Measurements from ENCODE around the gene KCNIP4.

KCNIP4 gene

DNA sequence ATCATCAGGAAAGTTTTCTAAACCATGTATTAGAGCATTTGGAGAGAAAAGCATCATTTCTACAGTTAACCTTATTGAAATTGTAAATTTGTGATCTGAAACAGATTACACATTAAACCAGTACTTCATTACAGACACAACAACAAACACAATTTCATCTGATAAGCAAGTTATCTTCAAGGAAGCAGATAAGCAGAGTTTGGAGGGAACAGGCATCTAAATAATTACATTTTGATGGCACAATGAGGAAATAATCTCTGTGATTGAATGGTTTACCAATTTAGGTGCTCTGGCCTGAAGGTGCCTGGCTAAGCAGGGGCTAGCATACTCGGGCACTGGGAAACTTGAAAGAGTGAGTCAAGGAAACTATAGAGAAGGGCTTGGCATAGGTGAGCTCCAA is 628.5 kb downstream of the KCNIP4 start:
- DNase-seq: no peak

DNA sequence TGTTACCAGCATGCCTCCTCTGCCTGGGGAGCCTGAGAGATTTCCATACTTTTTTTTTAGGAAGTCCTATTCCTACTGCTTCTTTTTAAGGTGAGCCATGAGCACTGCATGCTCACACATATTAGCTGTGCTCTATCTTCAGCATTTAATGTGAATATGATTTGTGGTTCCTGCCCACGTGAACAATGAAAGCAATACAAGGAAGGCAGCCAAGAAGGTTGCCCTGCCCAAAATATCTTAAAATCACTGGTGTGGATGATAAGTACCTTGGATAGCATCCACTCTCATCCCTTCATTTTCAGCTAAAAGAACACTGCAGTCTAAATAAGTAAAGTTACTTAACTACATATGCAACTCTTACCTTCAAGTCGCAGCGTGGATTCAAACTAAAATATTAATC is 640.9 kb downstream of the KCNIP4 start:
- no peak for DNase-seq

DNA sequence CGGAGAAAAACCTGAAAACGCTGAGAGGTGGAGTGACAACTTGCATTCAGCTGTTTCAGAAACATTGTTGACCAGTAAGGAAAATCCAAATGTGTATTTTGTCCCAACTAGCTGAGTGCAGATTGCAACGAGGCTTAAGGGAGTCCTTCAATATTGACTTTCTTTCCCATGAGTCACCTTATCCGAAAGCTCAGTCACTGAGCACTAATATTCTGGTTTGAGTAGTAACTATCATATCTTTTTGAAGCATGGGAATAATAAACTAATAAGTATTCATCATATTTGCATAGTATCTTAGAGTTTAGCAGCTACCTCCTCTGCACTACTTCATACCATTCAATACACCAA is 644.1 kb downstream of the KCNIP4 start:
- no peak for DNase-seq

DNA sequence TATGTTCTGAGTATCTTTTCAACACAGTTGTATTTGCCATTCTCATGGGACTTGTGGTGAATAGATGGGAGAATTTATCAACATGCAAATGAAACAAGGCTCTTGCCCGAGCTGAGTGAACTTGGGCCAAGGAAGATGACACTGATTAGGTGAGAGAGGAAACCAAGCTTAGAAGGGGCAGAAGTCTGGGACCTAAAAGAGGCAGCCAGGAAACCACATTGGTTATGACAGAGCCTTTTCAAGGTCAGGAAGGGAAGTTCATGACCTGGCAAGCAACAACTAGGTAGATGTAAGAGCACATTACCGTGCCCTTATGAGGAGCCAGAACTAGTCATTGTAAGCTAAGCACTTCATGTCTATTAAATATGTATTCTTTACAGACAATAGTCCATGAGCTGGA is 658.0 kb downstream of the KCNIP4 start:
- DNase-seq: no peak

DNA sequence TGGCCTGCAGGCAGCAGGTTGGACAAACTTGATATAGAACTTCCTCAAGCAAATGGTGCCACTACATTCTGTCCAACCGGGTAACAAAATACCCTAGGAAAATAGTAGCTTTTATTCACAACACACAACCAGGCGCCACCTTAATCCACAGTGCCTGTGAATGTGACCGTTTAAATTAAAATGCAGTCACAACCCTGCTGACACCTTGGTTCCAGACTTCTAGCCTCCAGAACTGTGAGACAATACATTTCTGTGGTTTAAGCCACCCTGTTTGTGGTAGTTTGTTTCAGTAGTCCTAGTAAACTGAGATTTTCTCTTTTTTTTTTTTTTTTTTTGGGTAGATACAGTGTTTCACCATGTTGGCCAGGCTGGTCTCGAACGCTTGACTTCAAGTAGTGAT is 672.5 kb downstream of the KCNIP4 start:
- no peak for DNase-seq

DNA sequence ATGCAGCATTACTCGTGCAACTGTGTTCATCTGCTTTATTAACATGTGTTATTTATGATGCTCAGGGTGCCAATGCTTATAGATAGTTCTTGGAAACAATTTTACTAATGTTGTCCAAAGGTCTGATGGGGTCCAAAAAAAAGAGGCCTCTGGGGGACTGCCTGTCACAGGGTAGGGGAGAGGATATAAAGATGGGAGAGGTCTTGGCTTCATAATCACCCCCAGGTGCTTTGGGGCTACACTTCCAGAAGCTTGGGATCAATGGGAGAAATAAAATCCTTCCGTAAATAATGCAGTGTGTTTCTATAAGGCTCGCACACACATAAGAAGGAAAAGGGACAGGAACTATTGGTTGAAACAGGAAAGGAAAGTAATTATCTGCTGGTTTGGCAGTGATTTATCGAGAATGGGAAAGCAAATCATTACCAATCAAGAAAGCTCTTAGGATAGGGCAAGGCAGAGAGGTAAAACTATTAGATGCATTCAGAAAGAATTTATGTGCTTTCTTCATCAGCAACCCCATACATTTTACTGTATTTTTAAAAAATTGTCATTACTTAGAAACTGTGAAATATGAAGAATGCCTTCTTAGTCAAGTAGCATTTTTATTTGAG is 677.0 kb downstream of the KCNIP4 start:
- no peak for DNase-seq

DNA sequence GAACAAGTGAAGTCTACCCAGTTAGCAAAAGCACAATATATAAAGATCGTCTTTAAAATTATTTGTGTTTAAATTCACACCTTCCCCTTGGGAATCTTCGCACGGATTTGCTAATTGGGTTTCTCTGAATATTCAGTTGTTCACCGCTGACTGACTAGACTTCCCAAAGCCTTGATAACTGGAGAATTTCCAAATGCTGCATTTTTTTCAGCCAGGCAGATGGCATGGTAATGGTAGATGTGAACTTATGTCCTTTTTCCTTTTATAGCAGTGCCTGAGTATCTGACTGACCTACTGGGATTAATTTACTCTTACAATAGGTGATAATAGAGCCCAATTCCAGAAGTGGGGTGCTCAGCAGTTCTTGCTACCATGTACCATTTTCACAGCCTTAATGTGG is 700.2 kb downstream of the KCNIP4 start:
- no peak for DNase-seq

DNA sequence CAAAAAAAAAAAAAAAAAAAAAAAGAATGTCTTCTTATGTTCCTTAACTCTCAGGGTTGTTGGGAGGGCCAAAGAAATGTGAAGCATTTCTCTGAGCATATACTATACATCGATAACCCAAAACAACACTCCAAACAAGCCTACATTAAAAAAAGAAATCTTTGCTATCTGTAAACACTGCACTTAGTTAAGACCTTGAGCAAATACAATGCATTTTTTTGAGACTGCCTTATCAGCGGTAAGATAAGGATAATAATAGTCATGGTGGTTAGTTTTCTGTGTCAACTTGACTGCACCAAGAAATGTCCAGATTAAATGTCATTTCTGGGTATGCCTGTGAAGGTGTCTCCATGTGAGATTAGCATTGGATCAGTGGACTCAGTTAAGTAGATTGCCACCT is 706.4 kb downstream of the KCNIP4 start:
- no peak for DNase-seq

DNA sequence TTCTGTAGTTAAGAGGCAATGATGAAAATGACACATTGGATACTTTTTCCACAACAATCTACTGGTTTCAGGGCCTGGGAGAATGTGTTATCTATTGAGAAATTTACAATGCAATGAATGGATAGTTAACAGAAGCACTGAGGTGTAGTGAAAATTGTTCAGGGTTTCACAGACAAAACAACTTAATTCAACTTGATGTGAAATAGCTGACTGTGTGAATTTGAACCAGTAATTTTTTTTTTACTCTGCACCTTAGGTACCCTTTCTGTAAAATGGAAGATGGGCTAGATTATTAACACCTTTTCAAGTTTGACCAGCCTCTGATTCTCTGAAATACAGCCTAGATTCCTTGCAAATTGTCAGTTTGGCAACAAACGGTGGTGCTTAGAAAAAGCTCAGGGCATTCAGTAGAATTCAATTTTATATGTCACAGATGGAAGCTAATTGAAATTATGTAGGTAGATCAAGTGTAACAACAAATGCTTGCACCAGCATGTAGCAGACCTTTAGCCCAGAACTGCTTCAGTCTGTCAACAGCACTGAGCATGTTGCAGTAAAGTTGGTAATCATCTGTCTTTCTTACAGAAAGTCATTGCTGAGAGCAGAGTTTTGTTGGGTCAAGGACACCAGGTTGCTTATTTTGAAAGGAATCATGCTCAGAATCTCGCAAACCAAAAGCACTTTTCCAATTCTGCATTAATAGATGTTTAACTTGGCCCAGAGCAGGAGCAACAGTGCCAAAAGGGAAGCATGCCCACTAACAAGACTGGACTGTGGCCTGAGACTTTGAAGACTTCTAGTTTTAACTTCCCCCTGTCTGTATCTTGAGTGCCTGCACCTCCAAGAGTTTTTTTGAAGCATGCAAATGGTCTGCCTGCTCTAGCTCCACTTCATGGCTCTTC is 721.7 kb downstream of the KCNIP4 start:
- DNase-seq: no peak

DNA sequence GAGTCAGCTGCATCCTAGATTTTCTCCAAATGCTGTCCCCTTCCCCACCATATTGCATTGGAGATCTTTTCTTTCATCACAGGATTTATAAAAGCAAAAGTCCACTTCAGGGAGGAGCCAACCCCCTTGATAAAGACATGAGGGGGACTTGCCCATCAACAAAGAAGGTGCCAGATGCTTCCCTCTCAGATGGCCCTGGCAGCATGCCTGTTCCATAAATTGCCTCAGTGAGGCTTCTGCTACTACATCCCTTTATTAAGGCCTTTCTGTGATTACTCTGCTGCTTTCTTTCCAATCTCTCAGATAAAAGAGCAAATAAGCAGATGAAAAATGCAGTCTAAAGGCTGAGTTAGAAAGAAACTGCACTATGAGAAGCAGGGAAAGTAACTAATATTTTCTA is 736.7 kb downstream of the KCNIP4 start:
- no peak for DNase-seq

DNA sequence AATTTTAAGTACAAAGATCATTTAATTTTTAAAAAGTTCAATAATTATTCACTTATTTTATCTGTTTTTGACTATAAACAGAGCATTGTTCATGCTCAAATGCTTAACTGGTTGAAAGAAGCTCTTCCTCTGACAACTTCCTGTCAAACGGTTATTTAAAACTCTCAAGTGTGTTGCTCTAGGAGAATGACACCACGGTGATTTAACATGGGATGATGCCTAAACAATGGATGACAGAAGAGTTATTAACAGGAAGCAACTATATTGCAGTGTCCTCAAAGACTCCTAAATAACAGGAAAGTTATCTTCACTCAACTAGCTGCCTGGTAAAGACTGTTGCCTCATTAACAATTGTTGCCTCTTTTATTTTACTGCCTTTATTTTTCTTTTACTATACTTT is 738.7 kb downstream of the KCNIP4 start:
- DNase-seq: no peak

DNA sequence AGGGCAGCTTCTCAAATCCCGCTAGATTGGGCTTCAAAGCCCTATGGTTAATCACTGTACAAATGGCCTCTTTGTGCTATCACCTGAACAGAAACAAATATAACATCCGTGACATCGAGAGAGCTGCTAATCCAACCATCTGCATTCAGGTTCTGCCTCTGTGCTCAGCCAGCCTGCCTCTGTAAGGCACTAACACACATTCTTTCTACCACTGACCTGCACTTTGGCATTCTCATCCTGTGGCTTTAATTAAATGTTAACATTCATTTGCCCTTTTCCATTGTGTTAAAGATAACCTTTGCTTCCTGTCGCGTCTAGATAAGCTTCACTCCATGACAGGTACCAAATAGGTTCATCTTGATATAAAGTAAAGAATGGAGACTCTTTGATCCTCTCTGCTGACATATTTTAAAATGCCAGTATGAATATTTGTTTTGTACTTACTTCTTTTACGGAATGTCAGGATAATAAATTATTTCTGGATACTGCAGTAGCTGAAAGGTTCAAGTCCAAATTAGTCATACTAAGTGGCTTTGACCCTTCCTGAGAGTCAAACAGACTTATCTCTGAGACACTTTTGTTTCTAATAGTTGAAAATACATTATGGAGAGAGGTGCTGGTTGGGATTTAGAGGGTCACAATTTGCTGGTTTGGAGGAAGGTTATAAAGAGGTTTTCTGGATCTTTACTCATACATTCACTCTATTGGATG is 742.6 kb downstream of the KCNIP4 start:
- no peak for DNase-seq

DNA sequence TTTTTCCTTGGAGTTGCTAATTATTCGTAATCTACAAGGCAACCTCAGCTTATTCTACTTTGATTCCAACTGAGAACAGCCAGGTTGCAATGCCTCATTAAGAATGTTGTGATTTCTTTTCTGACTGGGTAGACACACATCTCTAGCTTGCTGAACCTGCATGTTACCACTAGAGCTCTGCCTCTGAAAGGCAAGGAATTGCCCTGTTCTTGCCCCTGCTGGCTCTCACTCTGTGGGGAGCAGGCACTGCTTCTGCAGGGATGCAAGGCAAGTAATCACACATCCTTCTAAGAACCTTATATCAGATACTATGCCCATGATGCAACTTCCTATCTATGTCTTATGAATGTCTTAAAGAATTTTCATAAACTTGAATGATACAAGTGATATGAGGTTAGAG is 745.2 kb downstream of the KCNIP4 start:
- no peak for DNase-seq

DNA sequence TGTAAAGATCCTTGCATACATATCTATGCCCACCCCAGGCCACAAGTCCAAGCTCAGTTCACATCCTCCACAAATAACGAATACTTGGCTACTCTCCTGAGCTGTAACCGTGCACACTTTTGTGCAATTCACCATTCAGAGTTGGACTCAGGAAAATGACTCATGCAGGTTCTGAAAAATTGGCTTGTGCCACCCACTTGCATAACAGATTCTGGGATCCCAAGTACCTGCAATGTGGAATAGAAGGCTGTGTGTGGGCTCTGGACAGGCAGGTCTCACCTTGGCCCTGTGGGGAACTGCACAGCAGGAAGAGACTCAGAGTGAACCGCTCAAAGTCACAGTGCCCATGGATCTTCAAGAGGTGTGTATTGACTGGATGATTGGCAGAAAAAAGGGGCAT is 745.6 kb downstream of the KCNIP4 start:
- no peak for DNase-seq

DNA sequence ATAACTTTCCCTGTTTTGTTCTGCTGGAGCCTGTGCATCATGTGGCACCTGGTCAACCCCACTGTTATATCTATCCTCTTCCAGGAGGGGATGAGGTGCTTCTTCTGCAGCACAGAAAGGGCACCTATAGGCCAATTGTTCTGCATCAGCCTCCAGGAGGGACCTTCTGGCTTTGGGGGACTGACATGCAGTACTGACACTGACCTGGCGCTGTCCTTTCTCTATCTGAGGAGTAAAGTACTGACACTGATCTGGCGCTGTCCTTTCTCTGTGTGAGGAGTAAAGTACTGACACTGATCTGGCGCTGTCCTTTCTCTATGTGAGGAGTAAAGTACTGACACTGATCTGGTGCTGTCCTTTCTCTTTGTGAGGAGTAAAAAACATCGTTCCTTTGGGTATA is 749.9 kb downstream of the KCNIP4 start:
- no peak for DNase-seq

DNA sequence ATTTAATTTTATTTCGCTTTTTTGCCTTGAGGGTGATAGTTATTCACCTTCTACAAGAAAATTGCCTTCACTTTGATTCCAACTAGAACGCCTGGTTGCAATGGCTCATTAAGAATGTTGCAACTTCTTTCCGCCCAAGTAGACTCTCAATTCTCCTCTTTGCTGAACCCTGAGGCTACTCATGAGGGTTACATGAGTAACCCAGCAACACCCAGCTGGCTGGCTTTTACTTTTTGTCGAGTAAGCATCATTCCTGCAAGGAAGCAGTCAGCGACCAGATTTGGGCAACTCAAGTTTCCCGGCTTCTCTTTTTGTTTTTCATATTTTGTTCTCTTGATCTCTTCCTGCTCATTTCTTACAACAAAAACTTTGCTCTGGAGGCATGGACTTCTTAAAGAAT is 752.9 kb downstream of the KCNIP4 start:
- no peak for DNase-seq

DNA sequence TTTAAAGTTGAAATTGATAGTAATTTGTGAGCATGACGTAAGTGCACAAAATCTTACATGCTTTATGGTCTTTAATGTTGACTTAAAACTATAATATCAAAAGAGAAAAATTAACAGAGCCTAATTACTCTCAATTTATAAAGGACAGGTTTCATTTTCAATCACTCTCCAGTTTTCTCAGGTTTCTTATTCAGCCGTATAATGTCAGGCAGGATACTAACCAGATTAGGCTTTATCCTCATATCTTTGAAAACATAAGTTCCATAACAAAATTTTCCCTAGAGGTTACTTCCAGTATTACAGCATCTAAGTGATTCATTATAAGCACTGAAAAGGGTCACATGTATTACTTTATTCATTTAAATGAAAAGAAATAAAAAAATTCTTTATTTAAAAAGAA is 756.2 kb downstream of the KCNIP4 start:
- no peak for DNase-seq

DNA sequence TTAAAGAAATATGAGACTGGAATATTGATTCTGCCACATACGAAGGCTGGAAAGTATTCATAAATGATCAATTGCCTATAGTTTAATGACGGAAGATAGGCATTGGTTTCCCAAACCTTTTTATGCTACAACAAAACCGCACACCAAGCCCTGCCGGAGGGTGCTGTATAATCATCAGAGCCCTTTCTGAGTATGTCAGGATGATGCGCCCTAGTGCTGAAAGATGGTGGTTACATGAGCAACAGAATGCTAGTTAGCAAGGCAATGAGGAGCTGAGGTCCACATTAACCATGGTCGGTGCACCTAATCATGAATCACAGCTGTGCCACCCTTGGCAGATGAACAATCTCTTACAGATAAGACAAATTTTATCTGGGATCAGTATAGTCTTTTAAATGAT is 757.3 kb downstream of the KCNIP4 start:
- no peak for DNase-seq

DNA sequence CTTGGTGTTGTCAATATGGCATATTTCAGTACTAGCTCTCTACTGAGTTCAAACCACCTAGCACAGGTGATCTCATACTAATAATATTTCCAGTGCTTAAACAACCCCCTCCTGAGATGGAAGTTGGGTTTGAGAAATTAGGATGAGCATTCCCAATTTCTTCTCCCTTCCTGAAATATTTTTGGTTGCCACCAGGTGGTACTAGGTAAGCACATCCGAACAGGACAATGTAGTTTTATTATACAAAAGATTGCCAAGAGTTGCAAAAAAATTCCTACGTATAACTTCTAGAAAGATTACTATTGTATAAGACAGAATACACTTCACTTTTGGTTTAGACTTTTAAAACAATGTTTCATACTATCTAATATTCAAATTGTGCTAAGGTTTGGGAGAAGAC is 763.8 kb downstream of the KCNIP4 start:
- DNase-seq: no peak

DNA sequence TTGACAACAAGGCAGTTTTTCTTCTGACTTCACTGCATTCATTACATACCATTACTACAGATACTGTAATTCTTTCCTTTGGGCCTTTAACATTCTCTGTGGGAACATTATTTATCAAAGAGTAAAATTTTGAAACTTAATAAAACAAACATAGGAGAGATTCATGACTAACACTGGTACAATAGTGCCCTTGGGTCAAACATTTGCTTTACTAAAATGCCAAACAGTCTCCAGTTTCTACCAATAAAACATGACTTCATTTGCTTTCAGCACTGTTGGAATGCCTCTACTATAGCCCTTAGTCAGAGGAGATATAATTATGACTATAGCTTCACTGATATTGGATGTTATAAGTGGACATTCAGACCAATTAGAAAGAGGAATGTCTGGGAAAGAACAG is 766.9 kb downstream of the KCNIP4 start:
- no peak for DNase-seq

DNA sequence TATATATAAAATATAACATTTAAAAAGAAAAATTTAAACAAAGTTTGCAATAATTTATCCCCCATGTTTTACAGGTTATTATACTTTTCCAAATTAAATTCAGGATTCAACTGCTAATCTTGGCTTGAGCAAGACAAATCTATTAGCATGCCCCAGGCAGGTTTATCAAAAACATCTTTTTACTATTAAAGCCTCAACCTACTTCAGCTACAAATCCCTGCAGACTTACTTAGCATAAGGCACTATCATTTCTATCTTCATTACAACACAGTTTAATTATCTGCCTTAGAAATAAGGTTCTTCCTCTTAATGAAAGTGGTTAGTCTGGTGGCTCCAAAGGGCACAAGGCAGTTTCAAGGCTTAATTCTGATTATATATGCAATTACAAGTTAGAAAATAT is 770.7 kb downstream of the KCNIP4 start:
- DNase-seq: no peak

DNA sequence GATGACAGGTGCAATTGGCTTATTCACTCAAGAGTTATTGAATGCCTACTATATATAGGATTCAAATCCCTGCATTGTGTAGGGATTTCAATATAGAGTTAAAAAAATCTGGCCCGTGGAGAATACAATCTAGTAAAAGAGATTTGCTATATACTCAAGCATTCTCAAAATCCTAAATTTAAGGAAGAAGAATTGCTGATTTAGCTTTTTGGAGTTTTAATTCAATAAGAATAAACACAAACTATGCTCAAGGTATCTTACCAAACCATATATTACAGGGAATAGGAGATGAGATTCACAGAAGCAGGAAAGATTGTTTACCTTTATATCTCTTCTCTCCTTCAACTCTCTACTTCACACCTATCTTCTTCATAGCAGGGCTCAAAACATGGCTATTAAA is 771.5 kb downstream of the KCNIP4 start:
- DNase-seq: no peak

DNA sequence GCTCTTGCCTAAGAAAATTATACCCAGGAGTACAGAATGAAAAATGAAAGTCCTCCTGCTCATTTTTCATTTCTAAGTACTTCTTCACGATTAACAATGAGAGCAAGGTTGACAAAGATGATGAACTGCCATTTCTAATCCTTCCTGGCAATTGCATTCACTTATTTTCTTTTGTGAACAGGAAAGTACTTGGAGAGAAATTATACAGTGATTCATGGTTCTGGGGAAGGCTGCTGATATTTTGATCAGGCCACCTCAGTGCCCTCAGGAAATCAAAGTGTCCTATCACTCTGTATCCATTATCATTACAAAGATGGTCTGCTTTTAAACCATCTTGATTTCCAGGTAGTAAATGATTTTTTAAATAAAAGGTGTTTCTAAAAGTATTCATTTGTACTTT is 780.9 kb downstream of the KCNIP4 start:
- no peak for DNase-seq

DNA sequence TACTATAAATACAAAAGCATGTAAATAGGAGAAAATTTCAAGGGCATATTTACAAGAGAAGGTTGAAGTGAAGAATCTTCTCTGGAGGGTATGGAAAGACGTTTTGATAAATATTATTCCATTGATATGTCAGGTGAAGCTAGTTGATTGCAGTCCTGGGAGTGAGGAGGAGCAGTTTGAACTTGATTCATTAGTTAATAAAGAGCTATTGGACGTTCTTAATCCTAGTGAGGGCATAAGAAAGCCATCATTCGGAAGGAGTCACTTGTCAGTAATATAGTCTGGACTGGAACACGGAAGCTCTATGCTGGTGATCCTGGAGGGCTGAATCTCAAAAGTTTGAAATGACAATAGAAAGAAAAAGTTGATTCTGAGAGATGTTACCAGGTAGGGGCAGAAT is 793.2 kb downstream of the KCNIP4 start:
- no peak for DNase-seq
